GM19239 (cell line): ENCODE measurements around the gene SEC14L6.
"Not testable (repeated sequence)": the region's sequence is repeated elsewhere in the genome, so short reads cannot be mapped to it uniquely, and the experiment has no call there.

ENCODE experiments used
- DNase-seq: peaks from one replicate; pipeline ENCODE4 v3.0.0; 2011; ENCODE audit warnings: low spot score; ENCODE audit not compliant: insufficient read length
- FAIRE-seq: peaks from 2 replicates; lab custom pipeline; 2011; peaks lifted over from hg19 to GRCh38; lab: Jason Lieb, UNC

Gene SEC14L6

GRCh38 chr22:30568137-30568805, 21.7 kb upstream of the SEC14L6 start:
- DNase-seq (no peak), FAIRE-seq (no peak)

GRCh38 chr22:30567277-30567676, 20.7 kb upstream of the SEC14L6 start:
- DNase-seq, FAIRE-seq: not testable (repeated sequence)

- FAIRE-seq (no peak), DNase-seq (no peak)
These were observed 19.6 kb upstream of the SEC14L6 start for GRCh38 chr22:30566125-30566524.

- FAIRE-seq (no peak), DNase-seq (no peak)
These were observed 18.8 kb upstream of the SEC14L6 start for GRCh38 chr22:30565341-30565740.

- no peak for FAIRE-seq
- DNase-seq: no peak
These were observed 18.2 kb upstream of the SEC14L6 start for GRCh38 chr22:30564761-30565119.

GRCh38 chr22:30564045-30564760, 17.7 kb upstream of the SEC14L6 start:
- DNase-seq: no peak
- FAIRE-seq: no peak

- FAIRE-seq: no peak
- no peak for DNase-seq
These were observed 15.8 kb upstream of the SEC14L6 start for GRCh38 chr22:30562366-30562765.

GRCh38 chr22:30561402-30562189, 15.1 kb upstream of the SEC14L6 start:
- DNase-seq: no peak

GRCh38 chr22:30560643-30561202, 14.2 kb upstream of the SEC14L6 start:
- not testable (repeated sequence) for DNase-seq, FAIRE-seq

More at GRCh38 chr22:30561402-30562189, 15.1 kb upstream of the SEC14L6 start:
- FAIRE-seq: no peak

- DNase-seq (no peak), FAIRE-seq (no peak)
These were observed 13.3 kb upstream of the SEC14L6 start for GRCh38 chr22:30559889-30560288.

- FAIRE-seq: no peak
- no peak for DNase-seq
These were observed 10.7 kb upstream of the SEC14L6 start for GRCh38 chr22:30557243-30557642.

- FAIRE-seq (no peak), DNase-seq (no peak)
These were observed 9.8 kb upstream of the SEC14L6 start for GRCh38 chr22:30556388-30556787.

- no peak for DNase-seq
These were observed 9.0 kb upstream of the SEC14L6 start for GRCh38 chr22:30555282-30556210.

GRCh38 chr22:30553971-30554370, 7.4 kb upstream of the SEC14L6 start:
- no peak for DNase-seq
- FAIRE-seq: no peak

More at GRCh38 chr22:30555282-30556210, 9.0 kb upstream of the SEC14L6 start:
- no peak for FAIRE-seq

- FAIRE-seq (no peak), DNase-seq (no peak)
These were observed 6.2 kb upstream of the SEC14L6 start for GRCh38 chr22:30552719-30553118.

- not testable (repeated sequence) for DNase-seq, FAIRE-seq
These were observed 5.3 kb upstream of the SEC14L6 start for GRCh38 chr22:30551813-30552212.

GRCh38 chr22:30547188-30547587, 647 bp upstream of the SEC14L6 start:
- FAIRE-seq (no peak), DNase-seq (no peak)

GRCh38 chr22:30542811-30543188, 3.7 kb downstream of the SEC14L6 start:
- FAIRE-seq (no peak), DNase-seq (no peak)

- no peak for DNase-seq
- no peak for FAIRE-seq
These were observed 4.4 kb downstream of the SEC14L6 start for GRCh38 chr22:30541961-30542810.
